Thoracic aorta endothelial cell (primary cell): ENCODE measurements around the gene CCR5. TPM values are rescaled to one million over a fixed set of nuclear protein-coding genes. Genes with fewer than 3 reads are reported as not detected.

ENCODE experiments used
- total RNA-seq: library from RNA; depleted of rRNA; stranded (reverse); fragments of >200 nt; gene quantifications from 2 replicates; pipeline ENCODE4 v1.2.3, GENCODE V29; 2012

CCR5 gene
- total RNA-seq: not detected in 2 replicates

GRCh38 chr3:46370839-46371518, at the start of gene CCR5:
Gene CCR5, plus strand, starts transcription at chr3:46370946. Its CDS starts 1,957 bp downstream, at chr3:46372903.

GRCh38 chr3:46353647-46354410, 16.9 kb upstream of the CCR5 start, which contains the start of gene CCR2:
Gene CCR2, plus strand, starts transcription at chr3:46354111. Its CDS starts 3,417 bp downstream, at chr3:46357528.

GRCh38 chr3:46406788-46407611, 36.3 kb downstream of the CCR5 start, which contains the start of the genes CCR5AS and CCRL2:
Gene CCR5AS, minus strand, starts transcription at chr3:46407066.
Gene CCRL2, plus strand, starts transcription at chr3:46407259. Its CDS starts 821 bp downstream, at chr3:46408080.

Other genes with a start within 250 kb of the CCR5 start
- gene CCR1, start 162.6 kb upstream of the CCR5 start, total RNA-seq: not detected in 2 replicates
- not detected in 2 replicates for gene CCR3, start 128.5 kb upstream of the CCR5 start, total RNA-seq
- not detected in 2 replicates for gene CCR2, start 16.8 kb upstream of the CCR5 start, total RNA-seq
- 14.6 and 15.4 TPM in 2 replicates for gene CCRL2, start 36.3 kb downstream of the CCR5 start, total RNA-seq
- 0.14 TPM in 1 of 2 replicates, not detected in the other for gene LTF, start 94.0 kb downstream of the CCR5 start, total RNA-seq
- gene RTP3, start 127.0 kb downstream of the CCR5 start, total RNA-seq: not detected in 2 replicates
- 0.13 and 0.14 TPM in 2 replicates for gene LRRC2, start 195.4 kb downstream of the CCR5 start, total RNA-seq
- gene FAM240A, start 241.6 kb downstream of the CCR5 start, total RNA-seq: not detected in 2 replicates